Measurements from ENCODE around the gene DBP. TPM values are rescaled to one million over a fixed set of nuclear protein-coding genes. Genes with fewer than 3 reads are reported as not detected.
A peak's percentile ranks its signal among the peaks of the same experiment; 100 is the strongest.

DBP gene
- total RNA-seq, 1 donor from 2014 or later, result 22.8 TPM

- intact Hi-C loops (cut with micrococcal nuclease), result no loop called here
- DNase-seq (no peak), ATAC-seq (no peak)
Observed at GRCh38 chr19:48616491-48617056, 20.6 kb downstream of the DBP start.

- DNase-seq (no peak), ATAC-seq (no peak)
- intact Hi-C loops (cut with micrococcal nuclease), result no loop called here
Observed at GRCh38 chr19:48616041-48616436, 21.1 kb downstream of the DBP start.

GRCh38 chr19:48615231-48616040 is 21.7 kb downstream of the DBP start:
- ATAC-seq (no peak), DNase-seq (no peak)
- intact Hi-C loops (cut with micrococcal nuclease), result no loop called here

- ATAC-seq (no peak), DNase-seq (no peak)
- intact Hi-C loops (cut with micrococcal nuclease), result no loop called here
Observed at GRCh38 chr19:48614436-48615230, 22.5 kb downstream of the DBP start, which contains the start of gene FAM83E. Gene FAM83E (minus strand): TSS chr19:48615076. CDS start chr19:48613372, 1,704 bp downstream.

GRCh38 chr19:48613852-48614435 is 23.2 kb downstream of the DBP start:
- intact Hi-C loops (cut with micrococcal nuclease), result no loop called here
- ATAC-seq, result no peak
- DNase-seq, result no peak

GRCh38 chr19:48613024-48613851 is 23.9 kb downstream of the DBP start:
- DNase-seq (no peak), ATAC-seq (no peak)
- intact Hi-C loops (cut with micrococcal nuclease), result no loop called here

- no peak for ATAC-seq
- intact Hi-C loops (cut with micrococcal nuclease), result no loop called here
- DNase-seq, result no peak
Observed at GRCh38 chr19:48611872-48612271, 25.3 kb downstream of the DBP start.

GRCh38 chr19:48609571-48610108 is 27.5 kb downstream of the DBP start:
- DNase-seq (no peak), ATAC-seq (no peak)
- intact Hi-C loops (cut with micrococcal nuclease), result no loop called here

GRCh38 chr19:48608798-48609263 is 28.3 kb downstream of the DBP start:
- intact Hi-C loops (cut with micrococcal nuclease), result no loop called here
- DNase-seq, result no peak
- ATAC-seq, result peak; percentile 48

GRCh38 chr19:48607359-48607755 is 29.8 kb downstream of the DBP start:
- ATAC-seq (no peak), DNase-seq (no peak)
- intact Hi-C loops (cut with micrococcal nuclease), result no loop called here

GRCh38 chr19:48606463-48607358 is 30.5 kb downstream of the DBP start, which contains the start of gene SPACA4:
Gene SPACA4 (plus strand): TSS chr19:48606742. CDS start chr19:48606979, 237 bp downstream.
- ATAC-seq (no peak), DNase-seq (no peak)
- intact Hi-C loops (cut with micrococcal nuclease), result no loop called here

- DNase-seq, result no peak
- intact Hi-C loops (cut with micrococcal nuclease), result no loop called here
- no peak for ATAC-seq
Observed at GRCh38 chr19:48603850-48604249, 33.3 kb downstream of the DBP start.

GRCh38 chr19:48603449-48603848 is 33.7 kb downstream of the DBP start:
- ATAC-seq, result no peak
- DNase-seq, result no peak
- intact Hi-C loops (cut with micrococcal nuclease), result no loop called here

GRCh38 chr19:48603001-48603400 is 34.2 kb downstream of the DBP start:
- ATAC-seq (no peak), DNase-seq (no peak)
- intact Hi-C loops (cut with micrococcal nuclease), result no loop called here

GRCh38 chr19:48600679-48601417 is 36.3 kb downstream of the DBP start:
- intact Hi-C loops (cut with micrococcal nuclease), result no loop called here
- DNase-seq (no peak), ATAC-seq (no peak)

GRCh38 chr19:48598996-48599700 is 38.0 kb downstream of the DBP start:
- DNase-seq, result no peak
- no peak for ATAC-seq
- intact Hi-C loops (cut with micrococcal nuclease), result no loop called here

Measured in left ventricle myocardium superior (tissue), 1 donor.